SU-DHL-6 (cell line): ENCODE results near the gene RACGAP1.

Source experiments
- H2AFZ ChIP-seq: fragments of 200-600 bp; sonication (generic); 2 replicates; pipeline ENCODE4 v1.6.1; 2014; ENCODE audit warnings: low read depth, mild to moderate bottlenecking, moderate library complexity, mixed read lengths, antibody characterized with exemption, low read length; ENCODE audit not compliant: severe bottlenecking
- H3F3A ChIP-seq: fragments of 200-600 bp; shearing (Covaris generic); 2 replicates; pipeline ENCODE4 v1.6.0; 2016; ENCODE audit warnings: antibody characterized with exemption, mild to moderate bottlenecking; ENCODE audit not compliant: insufficient read depth
- H3K27ac ChIP-seq: fragments of 200-600 bp; sonication (generic); 2 replicates; pipeline ENCODE4 v1.5.1; 2016; ENCODE audit warnings: low read depth, mild to moderate bottlenecking, low read length, moderate library complexity, mixed read lengths
- H3K27me3 ChIP-seq: fragments of 200-600 bp; sonication (generic), shearing (Covaris generic); 2 replicates; pipeline ENCODE4 v1.6.0; 2014; ENCODE audit warnings: mild to moderate bottlenecking, low read length
- H3K36me3 ChIP-seq: fragments of 200-600 bp; sonication (generic); 2 replicates; pipeline ENCODE4 v1.6.1; 2014; ENCODE audit warnings: mild to moderate bottlenecking, low read length, mixed read lengths
- H3K4me2 ChIP-seq: fragments of 300-600, 200-600 bp; shearing (Covaris generic), sonication (generic); 2 replicates; pipeline ENCODE4 v1.6.0; 2014; ENCODE audit warnings: low read length, low read depth, mild to moderate bottlenecking; ENCODE audit not compliant: poor library complexity, severe bottlenecking
- H3K4me3 ChIP-seq: fragments of 200-600 bp; sonication (generic); 2 replicates; pipeline ENCODE4 v1.5.1; 2014; ENCODE audit warnings: antibody characterized with exemption, low read length, mild to moderate bottlenecking, mixed read lengths; ENCODE audit not compliant: insufficient read depth, poor library complexity, severe bottlenecking
- H3K79me2 ChIP-seq: fragments of 200-600 bp; sonication (generic); 2 replicates; pipeline ENCODE4 v1.6.1; 2014; ENCODE audit warnings: mild to moderate bottlenecking, low read length, moderate library complexity; ENCODE audit not compliant: insufficient read depth
- H3K9ac ChIP-seq: fragments of 200-600 bp; sonication (generic); 2 replicates; pipeline ENCODE4 v1.7.0; 2014; ENCODE audit warnings: mild to moderate bottlenecking, low read length
- H3K9me2 ChIP-seq: fragments of 200-600 bp; sonication (generic); replicated peaks from 2 replicates; pipeline ENCODE4 v1.6.1; 2014; ENCODE audit warnings: low read length; ENCODE audit not compliant: insufficient read depth
- H3K9me3 ChIP-seq: fragments of 200-600 bp; sonication (generic); 2 replicates; pipeline ENCODE4 v1.6.1; 2014; ENCODE audit warnings: low read length, mixed read lengths; ENCODE audit not compliant: insufficient read depth
- H4K20me1 ChIP-seq: fragments of 200-600 bp; sonication (generic); 2 replicates; pipeline ENCODE4 v1.6.1; 2014; ENCODE audit warnings: low read depth, mild to moderate bottlenecking, antibody characterized with exemption, low read length, moderate library complexity, mixed read lengths
- CTCF ChIP-seq: fragments of 200-600 bp; sonication (generic); IDR thresholded peaks from one replicate; pipeline ENCODE4 v1.5.1; 2017; ENCODE audit warnings: antibody characterized with exemption, mild to moderate bottlenecking, low read length, moderate library complexity; ENCODE audit not compliant: insufficient read depth, poor library complexity, severe bottlenecking
- EZH2phosphoT487 ChIP-seq: fragments of 200-600 bp; sonication (generic), shearing (Covaris generic); conservative IDR thresholded peaks from 2 replicates; pipeline ENCODE4 v1.6.1; 2018; ENCODE audit warnings: mild to moderate bottlenecking, antibody characterized with exemption, low read length, moderate library complexity, mixed read lengths

The RACGAP1 gene

GRCh38 chr12:49960474-49961110, 64.7 kb downstream of the RACGAP1 start:
- no peaks in the 10 kb centered on the region for H3K9me2 ChIP-seq
- H3K79me2 ChIP-seq = no peaks in the 10 kb centered on the region
- no peaks in the 10 kb centered on the region for H4K20me1 ChIP-seq
- H3K9ac ChIP-seq = no peak overlapping the region
- H3K4me3 ChIP-seq = no peak overlapping the region
- no peaks in the 10 kb centered on the region for H3K27me3 ChIP-seq
- H3K4me2 ChIP-seq = no peak overlapping the region
- H3F3A ChIP-seq = no peaks in the 10 kb centered on the region
- no peaks in the 10 kb centered on the region for H3K9me3 ChIP-seq
- TF ChIP-seq EZH2phosphoT487 = no peak
- TF ChIP-seq CTCF = no peak
- H3K36me3 ChIP-seq = no peaks in the 10 kb centered on the region
- H2AFZ ChIP-seq = no peak overlapping the region
- no peak overlapping the region for H3K27ac ChIP-seq

GRCh38 chr12:49959685-49960473, 65.4 kb downstream of the RACGAP1 start:
- H3K9me2 ChIP-seq = no peaks in the 10 kb centered on the region
- H2AFZ ChIP-seq = no peak overlapping the region
- H3K9ac ChIP-seq = no peak overlapping the region
- H3K9me3 ChIP-seq = no peaks in the 10 kb centered on the region
- no peaks in the 10 kb centered on the region for H3K36me3 ChIP-seq
- H3K27me3 ChIP-seq = no peaks in the 10 kb centered on the region
- no peak overlapping the region for H3K4me2 ChIP-seq
- H3K27ac ChIP-seq = no peak overlapping the region
- no peaks in the 10 kb centered on the region for H4K20me1 ChIP-seq
- TF ChIP-seq CTCF = no peak
- no peak for TF ChIP-seq EZH2phosphoT487
- no peaks in the 10 kb centered on the region for H3F3A ChIP-seq
- no peak overlapping the region for H3K4me3 ChIP-seq
- H3K79me2 ChIP-seq = no peaks in the 10 kb centered on the region

- H3K27me3 ChIP-seq = no peaks in the 10 kb centered on the region
- no peaks in the 10 kb centered on the region for H4K20me1 ChIP-seq
- no peak overlapping the region for H3K27ac ChIP-seq
- no peaks in the 10 kb centered on the region for H3K36me3 ChIP-seq
- H2AFZ ChIP-seq = no peak overlapping the region
- H3K9me2 ChIP-seq = no peaks in the 10 kb centered on the region
- no peaks in the 10 kb centered on the region for H3F3A ChIP-seq
- H3K4me3 ChIP-seq = no peak overlapping the region
- TF ChIP-seq CTCF (no peak), EZH2phosphoT487 (no peak)
- H3K4me2 ChIP-seq = no peak overlapping the region
- H3K9ac ChIP-seq = no peak overlapping the region
- H3K79me2 ChIP-seq = no peaks in the 10 kb centered on the region
- no peaks in the 10 kb centered on the region for H3K9me3 ChIP-seq
Observed at GRCh38 chr12:49957570-49957967, 67.7 kb downstream of the RACGAP1 start.
